ENCODE data around the gene AATF.

- no peak for TF ChIP-seq CTCF (IDR thresholded peaks at IDR 0.05)
- TF ChIP-seq EZH2 (IDR thresholded peaks at IDR 0.05) = no peak
- TF ChIP-seq EZH2phosphoT487 (IDR thresholded peaks at IDR 0.05) = no peak
These were observed 107.9 kb downstream of the AATF start for GRCh38 chr17:37056622-37057021.
